GM18907 (cell line): ENCODE measurements around the gene STOML1.
"Not testable (repeated sequence)": the region's sequence is repeated elsewhere in the genome, so short reads cannot be mapped to it uniquely, and the experiment has no call there.

Source experiments
- ATAC-seq: cut with Tn5 transposase; IDR thresholded peaks from one replicate; pipeline ENCODE4 v1.9.1; 2021; ENCODE audit warnings: mild to moderate bottlenecking, moderate library complexity; ENCODE audit not compliant: unreplicated experiment

Gene STOML1

DNA sequence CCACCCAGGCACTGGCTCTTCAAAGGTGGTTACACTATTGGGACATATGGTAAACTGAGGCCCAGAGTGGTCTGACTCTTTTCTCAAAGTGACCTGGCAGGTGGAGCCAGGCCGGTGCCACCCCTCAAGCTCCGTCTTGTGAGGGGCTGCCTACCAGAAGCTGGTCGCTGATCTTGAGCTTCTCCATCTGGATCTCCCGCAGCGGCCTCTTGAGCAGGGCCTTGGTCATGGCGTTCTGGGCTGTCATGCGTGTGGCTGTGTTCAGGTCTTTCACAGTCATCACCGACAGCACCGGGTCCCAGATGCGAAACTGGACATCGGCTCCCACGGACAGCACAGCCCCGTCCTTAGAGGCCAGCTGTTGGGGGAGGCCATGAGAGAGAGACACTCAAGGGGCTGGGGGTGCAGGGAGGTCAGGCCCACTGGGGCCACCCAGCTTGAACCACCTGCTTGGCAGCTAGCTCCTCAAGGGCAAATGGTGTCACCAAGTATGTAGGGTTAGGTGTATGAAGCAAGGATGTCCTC lies 3.6 kb downstream of the STOML1 start:
- ATAC-seq: no peak

DNA sequence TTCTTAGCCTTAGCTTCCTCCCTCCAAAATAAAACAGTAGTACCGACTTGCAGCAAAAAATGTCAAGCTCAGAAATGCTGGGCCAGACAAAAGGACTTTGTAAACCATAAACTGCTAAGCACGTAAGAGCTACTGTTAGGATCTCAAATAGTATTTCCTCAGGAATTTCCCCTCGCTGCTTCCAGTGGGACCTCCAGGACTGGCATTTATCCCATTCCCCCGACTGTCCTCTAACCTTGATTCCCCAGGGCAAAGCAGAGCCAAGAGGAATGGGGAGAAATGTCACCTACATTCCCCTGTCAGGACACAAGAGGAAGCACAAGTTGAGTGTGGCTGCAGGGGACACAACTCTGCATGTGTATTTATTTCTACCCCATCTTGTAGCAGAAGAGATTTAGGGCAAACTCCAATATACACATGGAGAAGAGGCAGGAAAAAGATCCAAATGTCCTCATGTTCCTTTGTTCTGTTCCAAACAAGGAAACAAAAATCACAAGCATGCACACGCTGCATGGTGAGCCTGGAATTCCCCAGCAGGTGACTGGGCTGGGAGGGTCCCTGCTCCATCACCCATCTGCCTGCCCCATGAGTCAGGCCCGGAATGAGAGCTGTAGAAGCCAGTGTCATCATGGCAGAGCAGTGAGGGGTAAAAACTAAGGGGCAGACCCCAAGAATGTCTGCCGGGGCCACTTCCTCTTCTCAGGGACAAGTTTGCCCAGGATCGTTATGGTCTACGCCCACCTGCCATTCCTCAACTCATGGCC lies 4.2 kb downstream of the STOML1 start:
- no peak for ATAC-seq

DNA sequence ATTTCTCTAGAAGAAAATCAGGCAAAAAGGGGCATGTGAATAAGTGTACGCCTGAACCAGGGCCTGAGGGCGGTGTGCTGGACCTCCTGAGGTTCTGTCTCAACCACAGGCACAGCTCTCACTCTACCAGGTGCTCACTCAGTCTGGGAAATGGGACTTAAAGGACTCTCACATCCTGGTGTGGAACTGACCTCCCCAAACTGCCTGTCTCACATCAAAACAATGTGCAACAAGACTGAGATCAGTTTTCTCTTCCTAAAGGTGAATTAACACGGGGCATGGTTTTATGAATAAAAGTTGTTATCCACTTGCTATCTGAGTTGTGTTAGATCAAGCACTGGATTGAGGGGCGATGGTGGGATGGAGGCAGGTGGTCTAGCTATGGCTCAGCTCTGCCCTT lies 4.8 kb downstream of the STOML1 start:
- ATAC-seq: no peak

DNA sequence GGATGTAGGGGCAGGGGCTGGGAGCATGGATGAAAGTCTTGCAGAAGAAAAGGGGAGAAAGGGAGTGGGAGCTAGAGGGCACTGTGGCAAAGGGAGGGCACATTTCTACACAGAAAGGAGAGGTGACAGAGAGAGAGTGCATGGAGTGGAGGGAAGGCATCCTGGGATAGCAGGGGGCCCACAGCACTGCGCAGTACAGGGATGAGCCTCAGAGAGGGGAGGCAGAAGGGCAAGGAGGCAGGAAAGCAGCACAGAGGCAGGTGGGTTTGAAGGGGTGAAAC lies 5.4 kb downstream of the STOML1 start:
- no peak for ATAC-seq

DNA sequence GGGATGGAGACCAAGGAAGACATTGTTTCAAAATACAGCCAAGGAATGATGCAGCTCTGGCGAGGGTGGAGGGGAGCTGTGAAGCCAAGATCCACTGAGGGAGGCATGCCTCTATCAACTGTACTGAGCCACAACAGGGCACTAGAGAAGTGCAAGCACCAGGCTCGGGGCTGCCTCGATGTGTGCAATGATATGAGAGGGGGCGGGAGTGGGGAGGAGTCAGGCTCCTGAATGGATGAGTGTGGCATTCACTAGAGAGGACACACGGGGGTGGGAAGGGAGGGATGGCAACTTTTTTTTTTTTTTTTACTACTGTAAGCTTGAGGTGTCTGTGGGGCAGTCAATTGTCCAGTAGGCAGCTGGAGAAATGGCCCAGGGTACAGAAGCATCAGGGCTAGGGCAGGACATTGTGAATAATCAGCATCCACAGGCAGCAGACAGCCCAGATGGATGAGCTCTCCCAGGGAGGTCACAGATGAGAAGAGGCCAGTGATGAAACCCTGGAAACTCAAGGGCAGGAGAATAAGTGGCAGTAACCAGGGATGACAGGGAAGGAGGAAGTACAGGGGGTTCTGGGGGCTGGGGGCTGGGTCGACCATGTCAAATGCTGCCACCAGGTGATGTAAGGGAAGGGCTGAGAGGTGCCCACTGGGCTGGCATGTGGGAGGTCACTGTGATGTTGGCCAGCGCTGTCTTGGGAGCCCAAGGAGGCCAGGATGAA lies 5.9 kb downstream of the STOML1 start:
- no peak for ATAC-seq

DNA sequence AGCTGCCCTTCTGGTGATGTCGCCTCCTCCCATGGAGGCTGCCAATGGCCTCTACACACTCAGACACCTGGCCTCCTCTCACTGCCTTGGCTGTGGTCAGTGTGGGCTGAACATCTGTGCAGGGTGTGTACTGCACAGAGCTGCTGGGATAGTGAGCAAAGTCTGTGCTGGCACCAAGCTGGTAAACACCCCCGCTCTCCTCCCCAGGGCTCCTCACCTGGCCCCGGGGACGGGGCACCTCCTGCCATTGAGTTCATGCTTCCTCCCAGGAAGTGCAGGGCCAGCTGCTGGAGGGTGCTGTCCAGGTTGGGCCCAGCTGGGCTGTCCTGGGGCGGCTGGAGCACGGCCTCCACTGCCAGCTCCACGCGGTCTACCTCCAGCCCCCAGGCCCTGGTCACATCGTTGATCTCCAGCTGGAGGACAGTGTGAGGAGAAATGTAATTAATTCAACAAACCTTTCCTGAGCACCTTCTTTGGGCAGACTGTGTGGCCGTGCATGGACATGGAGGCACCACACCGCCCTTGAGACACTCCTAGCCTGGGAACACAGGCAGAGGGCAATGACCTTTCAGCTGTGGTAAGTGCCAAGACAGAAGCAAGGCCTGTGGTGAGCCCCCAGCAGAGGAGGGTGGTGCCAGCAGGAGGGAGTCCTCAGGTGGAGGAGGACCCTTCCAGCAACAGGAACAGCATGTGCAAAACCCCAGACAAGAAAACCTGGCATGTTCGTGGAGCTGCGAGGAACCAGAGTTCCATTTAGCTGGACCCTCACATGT lies 6.8 kb downstream of the STOML1 start:
- no peak for ATAC-seq

DNA sequence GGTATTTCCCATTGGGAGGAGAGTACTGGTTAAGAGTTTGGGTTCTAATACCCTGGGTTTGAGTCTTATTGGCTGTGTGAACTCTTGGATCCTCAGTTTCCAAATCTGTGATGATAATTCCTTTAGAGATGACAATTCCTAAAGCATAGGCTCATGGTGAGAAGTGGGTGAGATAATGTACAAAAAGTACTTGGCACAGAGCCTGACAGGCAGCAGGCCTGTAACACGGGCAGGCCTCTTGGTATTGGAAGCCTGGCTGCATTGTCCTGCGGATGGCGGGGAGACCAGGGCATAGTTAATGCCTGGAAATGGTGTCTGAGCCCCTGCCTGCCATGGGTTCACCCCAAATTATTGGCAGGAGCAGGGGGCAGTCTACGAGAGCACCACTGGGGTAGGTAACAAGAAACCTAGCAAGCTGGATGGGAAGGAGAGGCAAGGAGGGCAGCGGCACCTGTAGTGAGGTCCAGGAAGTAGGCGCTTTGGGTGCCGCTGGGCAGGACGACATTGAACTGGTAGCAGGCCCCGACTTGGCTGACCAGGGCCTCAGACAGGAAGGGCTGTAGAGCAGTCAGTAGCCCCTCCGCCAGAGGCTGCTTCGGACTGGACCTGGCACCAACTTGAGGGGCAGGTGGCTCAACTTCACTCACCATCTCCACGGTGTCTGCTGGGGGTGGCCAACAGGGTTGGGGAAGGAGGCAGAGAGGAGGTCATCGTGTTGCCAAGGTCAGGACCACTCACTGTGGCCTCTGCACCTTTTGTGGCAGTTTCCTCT lies 7.7 kb downstream of the STOML1 start:
- no peak for ATAC-seq

DNA sequence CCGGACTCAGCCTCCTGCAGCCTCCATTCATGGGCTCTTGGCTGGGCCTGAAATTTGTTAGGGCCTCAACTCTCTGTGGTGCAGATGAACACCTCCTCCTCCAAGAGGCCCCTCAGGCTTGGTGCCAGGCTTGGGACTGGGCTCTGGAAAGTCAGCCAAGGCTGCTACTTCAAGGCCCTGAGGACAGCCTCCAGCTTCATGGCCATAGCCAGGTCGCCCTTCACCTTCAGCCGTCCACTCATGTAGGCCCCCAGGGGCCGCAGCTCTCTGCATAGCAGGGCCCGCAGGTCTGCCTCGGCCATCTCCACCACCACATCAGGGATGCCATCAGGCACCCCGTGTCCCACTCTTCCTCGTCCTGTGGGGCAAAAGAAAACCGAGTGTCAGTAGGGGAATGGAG lies 8.3 kb downstream of the STOML1 start:
- no peak for ATAC-seq

DNA sequence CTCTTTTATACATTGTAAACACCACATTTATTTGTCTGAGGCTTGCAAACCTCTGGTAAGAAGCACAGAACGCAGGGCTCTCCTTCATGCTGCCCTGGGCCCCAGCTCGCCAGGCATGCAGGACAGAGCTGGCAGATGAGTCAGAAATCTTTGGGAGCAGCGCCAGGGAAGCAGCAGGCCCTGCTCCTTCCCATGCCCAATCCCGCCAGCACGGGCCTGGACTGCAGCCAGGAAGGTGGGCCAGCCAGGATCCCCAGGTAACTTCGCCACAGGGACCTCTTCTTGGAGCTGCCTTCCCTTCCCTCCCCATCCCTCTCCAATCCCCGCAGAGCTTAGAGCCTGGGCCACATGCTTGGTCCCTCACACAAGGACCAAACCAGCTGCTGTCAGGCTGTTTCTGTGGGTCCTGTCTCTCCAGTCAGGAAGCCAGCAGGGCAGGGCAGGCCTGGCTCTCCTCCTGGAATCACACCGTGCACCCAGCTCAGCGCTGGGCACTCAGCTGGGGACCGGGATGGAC lies 8.8 kb downstream of the STOML1 start:
- no peak for ATAC-seq

DNA sequence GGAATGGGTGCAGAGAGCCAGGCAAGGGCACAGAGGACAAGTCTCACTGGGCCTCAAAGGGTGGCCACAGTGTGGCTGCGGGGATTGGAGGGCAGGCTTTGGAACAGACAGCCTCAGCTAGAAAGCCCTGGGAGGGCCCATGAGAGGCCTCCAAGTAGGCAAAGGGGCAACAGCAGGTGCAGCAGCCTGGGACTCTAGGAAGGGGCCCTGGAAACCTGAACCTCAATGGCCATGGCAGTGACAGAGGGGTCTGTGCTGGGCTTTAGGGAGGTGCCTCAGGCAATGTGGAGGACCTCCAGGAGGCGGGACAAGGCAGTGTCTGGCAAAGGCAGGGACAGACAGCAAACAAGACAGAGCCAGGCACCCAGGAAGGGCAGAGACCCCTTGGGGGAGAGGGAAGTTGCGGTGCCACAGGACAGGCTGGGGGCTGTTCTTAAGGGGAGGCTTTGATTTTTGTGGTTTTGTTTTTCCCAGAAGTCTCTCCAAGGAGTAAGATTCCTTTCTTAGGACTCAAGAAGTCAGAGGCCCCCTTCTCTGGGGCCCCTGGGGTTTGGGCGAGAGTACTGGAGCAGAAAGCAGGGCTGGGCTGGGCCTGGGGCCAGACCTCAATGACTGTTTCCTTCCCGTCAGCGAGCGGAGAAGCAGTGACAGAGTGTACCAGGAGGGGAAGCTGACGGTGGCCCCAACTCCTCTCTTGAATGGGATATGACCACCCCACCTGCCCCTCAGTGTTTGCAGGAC lies 9.7 kb downstream of the STOML1 start:
- peak; percentile 48 for ATAC-seq

DNA sequence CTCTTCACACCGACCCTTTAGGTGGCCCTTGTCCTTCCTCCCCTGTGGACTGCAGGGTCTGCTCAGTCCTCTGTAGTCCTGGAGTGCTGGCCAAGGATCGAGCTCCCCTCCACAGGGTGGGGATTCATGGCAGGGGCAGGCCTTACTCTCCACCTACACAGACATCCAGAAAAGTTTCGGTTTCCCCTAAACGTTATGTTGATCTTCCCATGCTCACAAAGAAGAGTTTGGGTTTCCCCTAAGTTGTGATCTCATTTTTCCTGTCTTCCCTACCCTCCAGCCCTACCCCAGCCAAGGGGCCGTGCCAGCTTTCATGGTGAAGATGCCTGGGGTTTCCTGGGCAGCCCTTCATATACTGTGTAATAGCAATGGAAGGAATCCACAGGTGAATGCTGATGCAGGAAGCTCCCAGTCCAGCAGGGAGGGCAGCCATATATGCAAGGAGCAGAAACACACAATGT lies 10.3 kb downstream of the STOML1 start:
- no peak for ATAC-seq

DNA sequence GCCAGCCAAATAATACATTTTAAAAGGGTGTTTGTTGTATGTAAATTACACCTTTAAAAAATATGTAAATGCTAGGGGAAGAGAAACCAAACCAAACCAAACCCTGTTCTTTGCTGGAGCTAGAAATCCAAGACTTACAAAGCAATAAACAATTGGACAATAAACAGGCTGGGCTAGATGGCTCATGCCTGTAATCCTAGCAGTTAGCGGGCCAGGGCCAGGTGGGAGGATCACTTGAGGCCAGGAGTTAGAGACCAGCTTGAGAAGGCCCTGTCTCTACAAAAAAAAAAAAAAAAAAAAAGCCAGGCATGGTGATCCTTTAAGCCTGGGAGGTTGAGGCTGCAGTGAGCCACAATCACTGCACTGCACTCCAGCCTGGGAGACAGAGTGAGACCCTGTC lies 12.5 kb downstream of the STOML1 start:
- no peak for ATAC-seq

DNA sequence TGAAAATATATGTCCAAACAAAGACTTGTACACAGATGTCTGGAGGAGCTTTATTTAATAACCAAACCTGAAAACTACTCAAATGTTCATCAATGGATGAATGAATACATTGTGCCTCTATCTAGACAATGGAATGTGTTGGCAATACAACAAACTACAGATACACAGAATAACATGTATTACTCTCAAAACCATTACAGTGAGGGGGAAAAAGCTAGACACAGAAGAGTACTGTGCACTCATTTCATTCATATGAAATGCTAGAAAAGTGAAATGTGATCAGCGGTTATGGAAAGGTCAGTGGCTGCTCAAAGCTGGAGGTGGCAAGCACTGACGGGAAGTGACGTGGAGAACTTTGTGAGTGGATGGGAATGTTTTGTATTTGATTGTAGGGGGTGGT lies 13.2 kb downstream of the STOML1 start:
- no peak for ATAC-seq

DNA sequence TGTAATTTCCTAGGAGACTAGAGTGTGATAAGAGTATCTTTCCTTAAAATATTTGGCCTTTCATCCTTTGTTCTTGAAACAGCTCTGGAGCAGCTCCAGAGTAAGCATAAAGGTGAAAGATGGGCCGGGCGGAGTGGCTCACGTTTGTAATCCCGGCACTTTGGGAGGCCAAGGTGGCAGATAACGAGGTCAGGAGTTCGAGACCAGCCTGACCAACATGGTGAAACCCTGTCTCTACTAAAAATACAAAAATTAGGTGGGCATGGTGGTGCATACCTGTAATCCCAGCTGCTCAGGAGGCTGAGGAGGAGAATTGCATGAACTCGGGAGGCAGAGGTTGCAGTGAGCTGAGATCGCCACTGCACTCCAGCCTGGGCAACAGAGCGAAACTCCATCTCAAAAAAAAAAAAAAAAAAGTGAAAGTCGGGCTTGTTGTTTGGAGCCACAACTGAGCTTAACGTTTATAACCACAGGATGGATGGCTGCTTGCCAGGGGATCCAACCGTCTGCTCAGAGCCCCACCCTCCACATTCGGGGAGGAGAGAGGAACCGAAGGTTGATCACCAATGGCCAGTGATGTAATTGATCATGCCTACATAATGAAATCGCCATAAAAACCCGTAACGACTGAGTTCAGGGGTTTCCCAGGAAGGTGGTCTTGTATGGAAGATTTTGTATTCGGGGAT lies 16.5 kb downstream of the STOML1 start:
- ATAC-seq: not testable (repeated sequence)

DNA sequence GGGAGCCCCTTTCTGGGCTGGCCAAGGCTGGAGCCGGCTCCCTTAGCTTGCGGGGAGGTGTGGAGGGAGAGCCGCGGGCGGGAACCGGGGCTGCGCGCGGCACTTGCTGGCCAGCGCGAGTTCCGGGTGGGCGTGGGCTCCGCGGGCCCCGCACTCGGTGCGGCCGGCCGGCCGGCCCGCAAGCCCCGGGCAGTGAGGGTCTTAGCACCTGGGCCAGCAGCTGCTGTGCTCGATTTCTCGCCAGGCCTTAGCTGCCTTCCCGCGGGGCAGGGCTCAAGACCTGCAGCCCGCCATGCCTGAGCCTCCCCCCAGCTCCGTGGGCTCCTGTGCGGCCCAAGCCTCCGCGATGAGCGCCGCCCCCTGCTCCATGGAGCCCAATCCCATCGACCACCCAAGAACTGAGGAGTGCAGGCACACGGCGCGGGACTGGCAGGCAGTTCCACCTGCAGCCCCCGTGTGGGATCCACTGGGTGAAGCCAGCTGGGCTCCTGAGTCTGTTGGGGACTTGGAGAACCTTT lies 18.4 kb downstream of the STOML1 start:
- ATAC-seq: not testable (repeated sequence)

DNA sequence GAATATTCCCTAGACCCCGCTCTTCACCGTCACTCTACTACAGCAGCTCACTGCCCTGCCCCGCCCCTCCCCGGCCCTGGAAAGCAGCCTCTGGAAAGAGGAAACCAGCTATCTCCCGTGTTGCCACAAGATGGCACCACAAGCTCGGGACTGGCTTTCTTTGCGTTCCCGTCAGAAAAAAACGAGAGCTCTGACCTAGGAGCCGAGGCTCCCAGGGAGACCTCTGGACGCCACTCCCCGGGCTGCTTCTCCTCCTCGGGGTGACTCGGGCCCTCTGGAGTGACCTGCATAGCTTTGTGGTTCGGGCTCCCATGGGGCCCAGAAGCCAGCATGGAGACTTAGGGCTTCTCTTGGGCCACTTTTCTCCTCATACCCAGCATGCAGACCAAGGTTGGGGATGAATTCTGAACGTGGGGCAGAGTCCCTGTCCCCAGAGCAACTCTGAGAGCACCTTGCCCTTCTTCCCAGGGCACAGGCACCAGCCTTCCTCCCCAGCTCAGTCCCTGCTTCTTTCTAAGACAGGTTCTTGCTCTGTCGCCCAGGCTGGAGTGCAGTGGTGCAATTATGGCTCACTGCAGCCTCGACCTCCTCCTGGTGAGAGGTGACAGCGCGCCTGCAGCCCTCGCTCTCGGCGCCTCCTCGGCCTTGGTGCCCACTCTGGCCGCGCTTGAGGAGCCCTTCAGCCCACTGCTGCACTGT lies 19.0 kb downstream of the STOML1 start:
- no peak for ATAC-seq

DNA sequence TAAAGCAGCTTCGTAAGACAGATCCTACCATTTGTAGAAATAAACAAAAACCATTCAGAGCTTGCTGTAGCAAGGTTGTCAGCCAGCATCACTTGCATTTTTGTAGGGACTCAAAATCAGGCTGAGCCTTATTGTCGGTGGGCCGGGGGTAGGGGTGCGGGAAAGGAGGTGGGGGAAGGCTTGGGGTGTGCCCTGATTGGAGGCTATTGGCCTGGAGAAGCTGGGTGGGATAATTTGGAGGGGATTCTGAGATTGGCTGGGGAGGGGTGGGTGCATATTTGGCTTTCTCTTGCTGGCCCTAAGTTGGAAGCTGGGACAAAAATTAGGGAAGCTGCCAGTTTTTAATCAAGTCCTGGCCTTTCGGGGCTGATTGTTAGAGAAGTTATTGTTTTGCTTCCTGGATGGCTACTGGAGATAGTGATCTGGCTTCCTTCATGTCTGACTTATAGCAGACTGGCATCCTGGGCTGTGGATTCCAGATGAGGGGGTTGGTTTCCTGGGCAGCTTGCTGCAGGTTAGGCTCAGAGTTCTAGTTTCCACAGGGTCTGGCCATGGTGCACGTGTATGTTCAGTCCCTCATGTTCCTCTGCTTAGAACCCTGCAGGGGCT lies 22.8 kb downstream of the STOML1 start:
- ATAC-seq: no peak

DNA sequence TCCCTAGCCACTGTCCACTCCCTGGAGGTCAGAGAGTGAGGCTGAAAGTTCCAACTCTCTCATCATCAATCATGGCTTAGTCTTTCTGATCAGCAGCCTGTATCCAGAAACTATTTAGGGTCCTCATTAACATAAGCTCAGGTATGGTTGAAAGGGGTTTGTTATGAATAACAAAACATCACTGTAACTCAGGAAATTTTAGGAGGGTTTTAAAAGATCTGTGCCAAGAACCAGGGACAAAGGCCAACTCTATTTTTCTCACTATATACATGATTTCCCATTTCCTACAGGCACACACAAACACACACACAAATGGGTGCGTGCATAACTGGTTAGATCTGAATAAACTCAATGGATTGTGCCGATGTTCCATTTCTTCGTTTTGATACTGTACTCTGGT lies 23.6 kb downstream of the STOML1 start:
- no peak for ATAC-seq
